Endothelial cell of umbilical vein (primary cell): Measurements from ENCODE around the gene KIAA1958. TPM values are rescaled to one million over a fixed set of nuclear protein-coding genes. Genes with fewer than 3 reads are reported as not detected.

ENCODE experiments used
- BruUV-seq: library from RNA; stranded (reverse); fragments of 400-500 nt; replicated peaks from 2 replicates; lab custom pipeline; 2021; lab: Mats Ljungman, UMichigan
- CTCF ChIA-PET: fragments of 300-600, 350-600 bp; sonication (Branson Sonifier 250); formaldehyde crosslinking; loops from one replicate; lab custom pipeline; 2021; ENCODE audit warnings: antibody characterized with exemption, inconsistent platforms; lab: Charles Lee
- POLR2A ChIA-PET: fragments of 300-600, 350-600 bp; sonication (Branson Sonifier 250); formaldehyde crosslinking; loops from one replicate; lab custom pipeline; 2021; ENCODE audit warnings: antibody characterized with exemption, inconsistent platforms; lab: Charles Lee
- DNase-seq: peaks from one replicate; pipeline ENCODE4 v3.0.0-alpha.2; 2011; ENCODE audit warnings: low read depth, low spot score
- FAIRE-seq: peaks from 2 replicates; lab custom pipeline; 2011; peaks lifted over from hg19 to GRCh38; lab: Jason Lieb, UNC
- H2AFZ ChIP-seq: 2 replicates; pipeline ENCODE4 v1.6.0; 2012; ENCODE audit warnings: low read depth, low read length, control low read depth, inconsistent platforms
- H3K27ac ChIP-seq: 2 replicates; pipeline ENCODE4 v1.5.1; 2011; ENCODE audit warnings: low read depth, mild to moderate bottlenecking, control low read depth, low read length, moderate library complexity; ENCODE audit not compliant: insufficient read depth
- H3K27me3 ChIP-seq, 2 experiments: 2 replicates each; pipeline versions ENCODE4 v1.6.0 to v1.6.1; 2011; ENCODE audit warnings: low read length in 2 of 2, mixed read lengths in 1 of 2; ENCODE audit not compliant: control insufficient read depth in 2 of 2, insufficient read depth in 2 of 2
- H3K36me3 ChIP-seq, 2 experiments: 2 replicates in 1 of 2; 3 replicates in 1 of 2; pipeline ENCODE4 v1.5.1; 2011; ENCODE audit warnings: low read length in 2 of 2, mild to moderate bottlenecking in 1 of 2, moderate library complexity in 1 of 2; ENCODE audit not compliant: control insufficient read depth in 2 of 2, insufficient read depth in 2 of 2; ENCODE audit errors: extremely low read depth in 1 of 2
- H3K4me1 ChIP-seq: 3 replicates; pipeline ENCODE4 v1.5.1; 2011; ENCODE audit warnings: mild to moderate bottlenecking, low read length; ENCODE audit not compliant: control insufficient read depth, insufficient read depth; ENCODE audit errors: extremely low read depth
- H3K4me2 ChIP-seq: 2 replicates; pipeline ENCODE4 v1.6.1; 2011; ENCODE audit warnings: low read length, control low read depth, mixed read lengths; ENCODE audit not compliant: insufficient read depth
- H3K4me3 ChIP-seq, 3 experiments: fragments of 200-600 bp in 1 of 3; sonication (generic), shearing (Covaris generic) in 1 of 3; replicated peaks in 1 of 3; 2 replicates each; pipeline ENCODE4 v1.5.1; 2011 to 2016; ENCODE audit warnings: control low read depth in 3 of 3, low read length in 3 of 3, mild to moderate bottlenecking in 2 of 3, inconsistent platforms in 1 of 3, low read depth in 1 of 3, moderate library complexity in 1 of 3; ENCODE audit not compliant: insufficient read depth in 1 of 3
- H3K79me2 ChIP-seq: 2 replicates; pipeline ENCODE4 v1.6.0; 2012; ENCODE audit warnings: low read length, inconsistent platforms; ENCODE audit not compliant: control insufficient read depth, insufficient read depth
- H3K9ac ChIP-seq: replicated peaks from 2 replicates; pipeline ENCODE3; 2011; ENCODE audit warnings: low read length, control low read depth; ENCODE audit not compliant: insufficient read depth; ENCODE audit errors: extremely low read depth
- H3K9me1 ChIP-seq: replicated peaks from 3 replicates; pipeline ENCODE4 v1.6.0; 2011; ENCODE audit warnings: mild to moderate bottlenecking, low read length; ENCODE audit not compliant: control insufficient read depth, insufficient read depth; ENCODE audit errors: extremely low read depth
- H3K9me3 ChIP-seq: replicated peaks from 2 replicates; pipeline ENCODE4 v1.5.1; 2012; ENCODE audit warnings: low read length, inconsistent platforms; ENCODE audit not compliant: control insufficient read depth, insufficient read depth
- H4K20me1 ChIP-seq: replicated peaks from 2 replicates; pipeline ENCODE3; 2011; ENCODE audit warnings: mild to moderate bottlenecking, low read length; ENCODE audit not compliant: control insufficient read depth, insufficient read depth; ENCODE audit errors: extremely low read depth
- EZH2 ChIP-seq: IDR thresholded peaks from 2 replicates; pipeline ENCODE4 v1.6.1; 2012; ENCODE audit warnings: borderline replicate concordance, low read depth, mild to moderate bottlenecking, moderate library complexity, low read length, inconsistent platforms; ENCODE audit not compliant: severe bottlenecking
- FOS ChIP-seq: IDR thresholded peaks from 2 replicates; pipeline ENCODE4 v1.6.1; 2011; ENCODE audit warnings: mild to moderate bottlenecking, low read length, moderate library complexity, borderline replicate concordance; ENCODE audit not compliant: insufficient read depth
- GATA2 ChIP-seq: IDR thresholded peaks from 2 replicates; pipeline ENCODE4 v1.7.0; 2011; ENCODE audit warnings: low read depth, mild to moderate bottlenecking, moderate library complexity, mixed read lengths, low read length; ENCODE audit not compliant: insufficient read length, insufficient read depth
- JUN ChIP-seq: IDR thresholded peaks from 2 replicates; pipeline ENCODE4 v1.6.1; 2011; ENCODE audit warnings: borderline replicate concordance, low read depth; ENCODE audit not compliant: insufficient read length, insufficient read depth
- MYC ChIP-seq: IDR thresholded peaks from one replicate; pipeline ENCODE4 v1.6.1; 2011; ENCODE audit warnings: mild to moderate bottlenecking, low read depth, low read length
- POLR2A ChIP-seq: IDR thresholded peaks from 2 replicates; pipeline ENCODE4 v1.6.1; 2012; ENCODE audit warnings: low read depth, mild to moderate bottlenecking, control low read depth, low read length
- POLR2AphosphoS5 ChIP-seq: IDR thresholded peaks from 2 replicates; pipeline ENCODE4 v1.6.1; 2012; ENCODE audit warnings: low read depth, mild to moderate bottlenecking, control low read depth, low read length, moderate library complexity; ENCODE audit not compliant: insufficient read depth
- dilution Hi-C: fragments of 300-500 bp; cut with MboI; formaldehyde crosslinking; loops from one replicate; pipeline ENCODE4 v1.15.0; 2019; ENCODE audit warnings: low sequenced_read_pairs; ENCODE audit not compliant: extremely low pct_ligation_motif_present
- intact Hi-C: fragments of 100-400 bp; cut with micrococcal nuclease; formaldehyde crosslinking; loops from one replicate; pipeline ENCODE4 v1.10.0; 2022
- polyA plus RNA-seq, 4 experiments: library from polyadenylated mRNA; depleted of rRNA in 3 of 4; stranded (reverse) in 3 of 4; unstranded in 1 of 4; fragments of >200 nt; gene quantifications; 2 replicates each; pipeline versions ENCODE4 v1.2.1 to v1.2.3, GENCODE V29; 2011 to 2012; ENCODE audit warnings: missing spikeins in 1 of 4
- total RNA-seq: library from RNA; stranded (reverse); gene quantifications from 2 replicates; pipeline ENCODE4 v1.2.3, GENCODE V29; 2021
- TF ChIP-seq, protein P1 (sequence below): IDR thresholded peaks from 2 replicates; pipeline ENCODE4 v1.6.1; 2011; ENCODE audit not compliant: insufficient read depth, insufficient read length
- TF ChIP-seq, protein P2 (sequence below), 2 donors: IDR thresholded peaks; 1 replicate in 1 of 2; 2 replicates in 1 of 2; pipeline ENCODE4 v1.5.1; 2011; ENCODE audit warnings: low read length in 2 of 2, mild to moderate bottlenecking in 2 of 2, moderate library complexity in 2 of 2, control low read depth in 1 of 2, inconsistent platforms in 1 of 2, low read depth in 1 of 2; ENCODE audit not compliant: insufficient read depth in 1 of 2; ENCODE audit errors: extremely low read depth in 1 of 2

The KIAA1958 gene
- total and polyA plus RNA-seq, 2 donors (not counting 3 experiments of a cell fraction or from before 2014, with no cell fraction given): 1.7 to 5.0 TPM

DNA sequence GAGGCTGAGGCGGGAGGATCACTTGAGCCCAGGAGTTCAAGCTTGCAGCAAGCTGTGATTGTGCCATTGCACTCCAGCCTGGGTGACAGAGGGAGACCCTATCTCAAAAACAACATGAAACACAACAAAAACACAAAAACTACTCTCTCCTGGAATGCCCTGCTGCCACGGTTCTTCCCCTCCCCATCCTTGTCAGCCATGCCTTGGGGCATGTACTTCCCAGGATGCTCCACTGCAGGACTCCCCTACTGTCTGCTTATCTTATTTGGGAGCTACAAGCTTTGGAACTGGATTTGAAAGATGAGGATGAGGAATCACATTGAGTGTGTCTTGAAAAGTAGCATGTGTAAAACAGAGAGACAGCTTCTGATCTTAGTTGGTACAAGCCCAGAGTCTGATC lies 40.1 kb upstream of the KIAA1958 start:
- Histone ChIP-seq H3K9ac (no peak overlapping the region), H3K4me3 (no peak overlapping the region), H3K27ac (no peak overlapping the region), H3K9me1 (no peaks in the 10 kb centered on the region), H4K20me1 (no peaks in the 10 kb centered on the region), H2AFZ (no peak overlapping the region), H3K4me1 (no peaks in the 10 kb centered on the region), H3K4me2 (no peak overlapping the region), H3K27me3 (no peaks in the 10 kb centered on the region), H3K36me3 (no peaks in the 10 kb centered on the region), H3K9me3 (no peaks in the 10 kb centered on the region), H3K79me2 (no peaks in the 10 kb centered on the region)
- no peak for TF ChIP-seq POLR2A
- TF ChIP-seq POLR2AphosphoS5: no peak
- TF ChIP-seq GATA2: no peak
- FAIRE-seq (no peak), DNase-seq (no peak)
- no TSS peak for BruUV-seq
- dilution Hi-C loops (no loop called here), intact Hi-C loops (no loop called here)
- CTCF ChIA-PET: no interaction called here
- POLR2A ChIA-PET: no interaction called here

GRCh38 chr9:112447283-112447761 lies 39.3 kb upstream of the KIAA1958 start:
- no TSS peak for BruUV-seq
- intact Hi-C loops: no loop called here
- Histone ChIP-seq H3K4me1 (no peaks in the 10 kb centered on the region), H3K4me3 (no peak overlapping the region), H4K20me1 (no peaks in the 10 kb centered on the region), H3K4me2 (no peak overlapping the region), H3K9ac (no peak overlapping the region), H3K79me2 (no peaks in the 10 kb centered on the region), H3K27ac (no peak overlapping the region), H2AFZ (no peak overlapping the region), H3K27me3 (no peaks in the 10 kb centered on the region), H3K36me3 (no peaks in the 10 kb centered on the region), H3K9me1 (no peaks in the 10 kb centered on the region), H3K9me3 (no peaks in the 10 kb centered on the region)
- ChIA-PET CTCF (no interaction called here), POLR2A (no interaction called here)
- dilution Hi-C loops: no loop called here
- no peak for TF ChIP-seq POLR2A
- no peak for TF ChIP-seq MYC
- TF ChIP-seq, protein P1, sequence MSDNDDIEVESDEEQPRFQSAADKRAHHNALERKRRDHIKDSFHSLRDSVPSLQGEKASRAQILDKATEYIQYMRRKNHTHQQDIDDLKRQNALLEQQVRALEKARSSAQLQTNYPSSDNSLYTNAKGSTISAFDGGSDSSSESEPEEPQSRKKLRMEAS: no peak
- TF ChIP-seq FOS: no peak
- TF ChIP-seq JUN: no peak
- TF ChIP-seq EZH2: no peak
- no peak for TF ChIP-seq POLR2AphosphoS5
- TF ChIP-seq, protein P2, sequence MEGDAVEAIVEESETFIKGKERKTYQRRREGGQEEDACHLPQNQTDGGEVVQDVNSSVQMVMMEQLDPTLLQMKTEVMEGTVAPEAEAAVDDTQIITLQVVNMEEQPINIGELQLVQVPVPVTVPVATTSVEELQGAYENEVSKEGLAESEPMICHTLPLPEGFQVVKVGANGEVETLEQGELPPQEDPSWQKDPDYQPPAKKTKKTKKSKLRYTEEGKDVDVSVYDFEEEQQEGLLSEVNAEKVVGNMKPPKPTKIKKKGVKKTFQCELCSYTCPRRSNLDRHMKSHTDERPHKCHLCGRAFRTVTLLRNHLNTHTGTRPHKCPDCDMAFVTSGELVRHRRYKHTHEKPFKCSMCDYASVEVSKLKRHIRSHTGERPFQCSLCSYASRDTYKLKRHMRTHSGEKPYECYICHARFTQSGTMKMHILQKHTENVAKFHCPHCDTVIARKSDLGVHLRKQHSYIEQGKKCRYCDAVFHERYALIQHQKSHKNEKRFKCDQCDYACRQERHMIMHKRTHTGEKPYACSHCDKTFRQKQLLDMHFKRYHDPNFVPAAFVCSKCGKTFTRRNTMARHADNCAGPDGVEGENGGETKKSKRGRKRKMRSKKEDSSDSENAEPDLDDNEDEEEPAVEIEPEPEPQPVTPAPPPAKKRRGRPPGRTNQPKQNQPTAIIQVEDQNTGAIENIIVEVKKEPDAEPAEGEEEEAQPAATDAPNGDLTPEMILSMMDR (IDR thresholded peaks at IDR 0.05; ENCODE audit: extremely low read depth in 1 of 2, insufficient read depth in 1 of 2, low read depth in 1 of 2, low read length in 2 of 2): no peak
- no peak for TF ChIP-seq GATA2
- FAIRE-seq: no peak
- DNase-seq: no peak
